PC-3 (cell line): ENCODE data around the gene TMEM106C.

Experiments used
- EZH2phosphoT487 ChIP-seq: fragments of 300-600 bp; sonication (generic); IDR thresholded peaks from 2 replicates; pipeline ENCODE4 v1.6.1; 2018; ENCODE audit warnings: mild to moderate bottlenecking, antibody characterized with exemption, low read length, borderline replicate concordance
- TF ChIP-seq, protein P1 (sequence below): fragments of 300-600 bp; sonication (generic); conservative IDR thresholded peaks from 2 replicates; pipeline ENCODE4 v1.5.1; 2017; ENCODE audit warnings: antibody characterized with exemption, low read depth, mild to moderate bottlenecking, low read length

DNA sequence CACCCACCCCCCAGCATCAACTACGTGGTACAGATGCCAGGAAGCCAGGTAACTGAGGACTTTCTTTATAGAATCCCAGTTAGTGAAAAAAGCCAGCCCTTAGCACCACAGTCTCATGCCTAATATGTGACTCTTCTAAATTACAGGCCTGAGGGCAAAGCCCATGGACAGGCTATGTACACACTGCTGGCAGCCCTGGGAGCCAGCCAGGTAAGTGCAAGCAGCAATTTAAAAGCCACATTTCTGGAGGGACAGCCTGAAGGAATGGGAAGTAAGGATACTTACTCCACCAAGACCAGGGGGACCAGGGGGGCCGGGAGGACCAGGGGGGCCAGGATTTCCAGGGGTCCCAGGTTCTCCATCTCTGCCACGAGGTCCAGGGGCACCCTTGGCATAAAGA, 33.9 kb downstream of the TMEM106C start:
- TF ChIP-seq, protein P1, sequence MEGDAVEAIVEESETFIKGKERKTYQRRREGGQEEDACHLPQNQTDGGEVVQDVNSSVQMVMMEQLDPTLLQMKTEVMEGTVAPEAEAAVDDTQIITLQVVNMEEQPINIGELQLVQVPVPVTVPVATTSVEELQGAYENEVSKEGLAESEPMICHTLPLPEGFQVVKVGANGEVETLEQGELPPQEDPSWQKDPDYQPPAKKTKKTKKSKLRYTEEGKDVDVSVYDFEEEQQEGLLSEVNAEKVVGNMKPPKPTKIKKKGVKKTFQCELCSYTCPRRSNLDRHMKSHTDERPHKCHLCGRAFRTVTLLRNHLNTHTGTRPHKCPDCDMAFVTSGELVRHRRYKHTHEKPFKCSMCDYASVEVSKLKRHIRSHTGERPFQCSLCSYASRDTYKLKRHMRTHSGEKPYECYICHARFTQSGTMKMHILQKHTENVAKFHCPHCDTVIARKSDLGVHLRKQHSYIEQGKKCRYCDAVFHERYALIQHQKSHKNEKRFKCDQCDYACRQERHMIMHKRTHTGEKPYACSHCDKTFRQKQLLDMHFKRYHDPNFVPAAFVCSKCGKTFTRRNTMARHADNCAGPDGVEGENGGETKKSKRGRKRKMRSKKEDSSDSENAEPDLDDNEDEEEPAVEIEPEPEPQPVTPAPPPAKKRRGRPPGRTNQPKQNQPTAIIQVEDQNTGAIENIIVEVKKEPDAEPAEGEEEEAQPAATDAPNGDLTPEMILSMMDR, result no peak
- no peak for TF ChIP-seq EZH2phosphoT487
